ENCODE measurements around the gene SEM1.

DNA sequence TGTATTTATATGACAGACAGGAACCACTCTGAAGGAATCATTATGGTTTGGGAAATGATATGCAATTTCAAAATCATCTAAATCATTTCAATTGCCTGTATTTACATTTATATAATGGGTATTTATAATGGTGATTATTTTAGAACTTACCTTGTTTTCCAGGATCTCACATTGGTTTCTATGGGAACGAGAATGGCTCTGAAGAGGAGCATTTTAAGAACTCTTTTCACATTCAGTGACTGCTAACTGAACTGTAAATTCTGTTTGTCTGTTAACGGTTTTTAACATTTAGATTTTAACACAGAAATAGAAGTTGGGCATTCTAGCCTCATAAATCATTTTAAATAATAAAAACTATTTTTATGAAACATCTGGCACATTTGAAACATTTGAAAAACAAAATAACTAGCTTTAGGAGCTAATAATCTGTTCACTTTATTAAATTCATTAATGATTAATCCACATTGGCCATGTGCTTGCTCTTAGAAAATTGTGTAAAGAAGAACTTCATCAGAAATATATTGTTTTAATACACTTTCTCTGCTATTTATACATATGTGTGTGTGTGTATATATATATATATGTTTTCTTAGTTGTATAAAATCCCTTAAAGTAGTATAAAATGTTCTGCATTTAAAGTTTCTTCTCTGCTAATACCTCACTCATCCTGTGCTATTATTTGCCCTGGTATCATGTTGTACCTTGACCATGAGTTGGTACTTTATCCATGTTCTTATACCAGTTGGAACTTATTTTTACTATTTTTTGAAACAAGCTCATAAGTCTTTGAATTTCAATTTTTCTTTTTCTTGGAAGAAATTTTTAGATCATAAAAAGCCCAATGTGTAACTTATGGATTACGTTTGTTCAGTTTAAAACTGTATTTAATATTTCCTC, 8.7 kb upstream of the SEM1 start:
- no peak for TF ChIP-seq GATA3 (IDR thresholded peaks at IDR 0.05; ENCODE audit: low read depth, low read length)
- no peak for TF ChIP-seq GATA2 (IDR thresholded peaks at IDR 0.05; ENCODE audit: low read depth, low read length)

Data from SH-SY5Y (cell line).